Activated T-cell treated with anti-CD3 and anti-CD28 coated beads, Interleukin-2, amount 50 U/mL, for 48 hours (primary cell): ENCODE data around the gene IQGAP3.
"Not testable (repeated sequence)": the region's sequence is repeated elsewhere in the genome, so short reads cannot be mapped to it uniquely, and the experiment has no call there.

Experiments used
- DNase-seq, 2 experiments: peaks; one replicate each; pipeline ENCODE4 v3.0.0-alpha.2; 2020

The IQGAP3 gene

GRCh38 chr1:156571261-156571852, 1.0 kb downstream of the IQGAP3 start:
- no peak for DNase-seq

GRCh38 chr1:156566436-156566835, 5.9 kb downstream of the IQGAP3 start:
- no peak for DNase-seq

- no peak for DNase-seq
Observed at GRCh38 chr1:156565519-156565918, 6.8 kb downstream of the IQGAP3 start.

GRCh38 chr1:156560585-156561163, 11.7 kb downstream of the IQGAP3 start:
- DNase-seq, result no peak

- no peak for DNase-seq
Observed at GRCh38 chr1:156559797-156560385, 12.5 kb downstream of the IQGAP3 start.

- DNase-seq, result no peak
Observed at GRCh38 chr1:156559086-156559796, 13.1 kb downstream of the IQGAP3 start.

- DNase-seq, result no peak
Observed at GRCh38 chr1:156556354-156556753, 16.0 kb downstream of the IQGAP3 start.

- no peak for DNase-seq
Observed at GRCh38 chr1:156555715-156556114, 16.6 kb downstream of the IQGAP3 start.

- DNase-seq, result no peak
Observed at GRCh38 chr1:156554971-156555370, 17.4 kb downstream of the IQGAP3 start.

GRCh38 chr1:156553860-156554485, 18.4 kb downstream of the IQGAP3 start:
- no peak for DNase-seq

GRCh38 chr1:156552937-156553336, 19.4 kb downstream of the IQGAP3 start:
- not testable (repeated sequence) for DNase-seq

- no peak for DNase-seq
Observed at GRCh38 chr1:156552518-156552917, 19.8 kb downstream of the IQGAP3 start.

- DNase-seq, result no peak
Observed at GRCh38 chr1:156551869-156552268, 20.5 kb downstream of the IQGAP3 start.

- DNase-seq, result no peak
Observed at GRCh38 chr1:156551066-156551643, 21.2 kb downstream of the IQGAP3 start.

GRCh38 chr1:156550346-156550745, 22.0 kb downstream of the IQGAP3 start:
- no peak for DNase-seq

GRCh38 chr1:156549831-156550230, 22.5 kb downstream of the IQGAP3 start:
- no peak for DNase-seq

- DNase-seq, result no peak
Observed at GRCh38 chr1:156549390-156549789, 23.0 kb downstream of the IQGAP3 start.

- DNase-seq, result no peak
Observed at GRCh38 chr1:156547982-156548381, 24.4 kb downstream of the IQGAP3 start.

- no peak for DNase-seq
Observed at GRCh38 chr1:156547434-156547833, 24.9 kb downstream of the IQGAP3 start.

- DNase-seq, result no peak
Observed at GRCh38 chr1:156546267-156546666, 26.1 kb downstream of the IQGAP3 start.

- DNase-seq, result no peak
Observed at GRCh38 chr1:156544592-156545102, 27.7 kb downstream of the IQGAP3 start.

GRCh38 chr1:156543066-156543465, 29.3 kb downstream of the IQGAP3 start:
- no peak for DNase-seq

- DNase-seq, result no peak
Observed at GRCh38 chr1:156540955-156541354, 31.4 kb downstream of the IQGAP3 start.
